NCI-H2196 treated with DMSO at 0.1 percent for 48 hours (cell line): ENCODE measurements around the gene RPF1.
"Not testable (repeated sequence)": the region's sequence is repeated elsewhere in the genome, so short reads cannot be mapped to it uniquely, and the experiment has no call there.

Experiments
- DNase-seq: peaks from one replicate; lab custom pipeline; 2025; ENCODE audit not compliant: unreplicated experiment; lab: John Stamatoyannopoulos, UW

Gene RPF1

GRCh38 chr1:84492726-84493125, 13.7 kb downstream of the RPF1 start:
- DNase-seq, result no peak

DNA sequence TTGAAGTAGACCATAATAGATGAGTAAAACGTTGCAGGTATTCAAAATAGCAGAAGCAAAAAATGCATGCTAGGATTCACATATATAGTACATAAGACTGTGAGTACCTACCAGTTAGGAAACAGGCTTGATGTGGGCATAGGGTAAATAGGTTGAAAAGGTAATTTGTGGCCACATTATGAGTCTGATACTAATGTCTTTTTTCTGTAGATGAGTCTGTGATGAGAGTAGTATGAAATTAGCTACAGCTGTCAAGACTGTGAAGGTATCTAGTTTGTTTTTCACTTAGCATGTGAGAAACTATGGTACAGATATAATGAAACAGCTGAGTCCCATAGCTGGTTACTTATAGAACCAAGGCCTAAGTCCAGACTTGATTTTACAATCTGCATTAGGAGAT, 14.7 kb downstream of the RPF1 start:
- no peak for DNase-seq

- no peak for DNase-seq
Observed at GRCh38 chr1:84496498-84496897, 17.4 kb downstream of the RPF1 start.

GRCh38 chr1:84497631-84498275, 18.7 kb downstream of the RPF1 start:
- no peak for DNase-seq

- no peak for DNase-seq
Observed at GRCh38 chr1:84502927-84503326, 23.9 kb downstream of the RPF1 start.

GRCh38 chr1:84504580-84505492, 25.8 kb downstream of the RPF1 start:
- no peak for DNase-seq

DNA sequence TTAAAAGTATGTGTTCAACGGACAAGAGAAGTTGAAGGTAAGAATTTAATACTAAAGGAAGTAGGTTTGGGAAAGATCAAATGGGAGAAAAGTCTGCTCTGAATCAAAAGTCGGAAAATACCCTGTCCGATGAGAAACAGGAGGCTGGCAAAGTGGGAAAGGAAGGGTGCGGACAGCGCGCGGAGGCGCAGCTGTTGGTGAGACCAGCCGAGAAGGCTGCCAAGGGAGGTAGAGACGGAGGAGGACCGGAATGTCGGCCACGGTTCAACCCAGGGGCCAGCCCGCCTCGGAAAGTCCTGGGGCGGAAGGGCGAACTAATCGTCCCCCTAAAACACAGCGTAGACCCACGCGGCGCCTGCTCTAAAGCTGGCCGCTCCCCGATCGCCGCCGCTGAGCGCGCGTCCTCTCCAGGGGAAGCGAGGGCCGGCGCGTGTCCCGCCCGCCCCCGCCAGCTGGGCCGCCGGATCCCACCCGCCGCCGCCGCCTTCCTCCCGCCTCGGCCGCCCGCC, 26.5 kb downstream of the RPF1 start:
- no peak for DNase-seq

DNA sequence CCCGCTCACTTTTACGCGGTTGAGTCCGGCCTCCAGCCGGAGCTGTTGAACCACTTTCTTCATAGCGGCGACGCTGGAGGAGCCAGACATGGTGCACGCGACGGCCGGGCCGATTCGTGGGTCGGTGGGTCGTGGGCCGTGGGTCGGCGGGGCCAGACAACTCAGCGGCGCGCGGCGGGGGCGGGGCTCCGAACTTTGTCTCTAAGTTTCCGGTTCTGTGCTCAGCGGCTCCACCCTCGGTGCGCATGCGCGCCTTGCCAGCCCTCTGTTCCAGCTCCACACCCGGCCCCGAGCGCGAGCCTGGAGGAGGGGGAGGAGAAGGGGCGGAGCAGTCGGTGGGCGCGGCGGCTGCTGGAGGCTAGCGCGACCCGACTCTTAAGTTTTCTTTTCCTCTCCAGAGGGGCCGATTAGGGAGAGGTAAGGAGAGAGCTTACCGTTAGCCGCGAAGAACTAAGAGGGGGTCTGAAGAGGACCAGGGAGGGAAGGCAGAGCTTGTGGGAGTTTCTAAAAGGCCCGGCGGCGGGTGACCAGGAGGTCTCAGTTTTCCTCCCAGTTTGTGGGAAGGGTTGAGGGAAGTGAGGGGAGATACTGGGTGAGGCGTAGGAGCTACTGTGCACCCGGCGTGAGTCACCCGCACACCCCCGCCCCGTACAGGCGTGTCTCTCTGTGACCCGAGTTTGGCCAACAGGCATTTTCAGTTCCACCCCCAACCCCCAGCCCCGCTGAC, 27.1 kb downstream of the RPF1 start, which contains the start of the genes GNG5 and SPATA1:
Gene GNG5, minus strand, starts transcription at position 580 of the 727 bp plus-strand sequence. Its CDS starts 490 bp downstream, at position 90.
Gene SPATA1, plus strand, starts transcription at position 385 of the 727 bp plus-strand sequence. CDS start 9,974 bp downstream, outside the sequence.
- peak; percentile 91 for DNase-seq

DNA sequence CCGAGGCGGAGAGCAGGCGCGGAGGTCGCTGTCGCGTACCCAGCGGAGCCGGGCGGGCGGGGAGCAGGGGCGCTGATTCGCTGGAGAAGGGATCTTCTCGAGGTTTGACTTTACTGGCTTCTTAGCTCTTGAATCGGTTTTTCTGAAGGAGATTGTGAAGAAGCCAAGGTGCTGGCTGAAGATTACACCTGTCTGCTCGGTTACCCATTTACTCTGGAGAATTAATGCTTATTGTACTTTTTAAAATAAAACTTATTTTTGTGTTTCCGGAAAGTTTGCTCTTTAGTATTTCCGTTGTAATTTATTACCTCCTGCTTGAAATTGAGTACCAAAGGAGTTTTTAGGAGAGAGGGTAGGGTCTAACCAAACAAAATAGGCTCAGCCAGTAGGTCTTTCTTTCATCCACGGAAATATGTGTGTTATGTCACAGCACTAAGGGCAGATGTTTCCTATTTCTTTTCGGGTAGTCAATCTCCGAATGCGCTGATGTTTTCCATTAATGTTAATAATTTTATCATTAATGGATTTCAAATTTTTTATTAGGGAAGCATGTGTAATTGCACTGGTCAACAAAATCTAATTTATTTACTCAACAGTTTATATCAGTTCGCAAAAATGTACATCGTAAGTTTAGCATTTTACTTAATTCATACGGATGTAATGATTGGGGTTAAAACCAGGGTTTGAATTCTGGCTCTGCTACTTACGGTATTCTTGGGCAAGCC, 27.8 kb downstream of the RPF1 start:
- DNase-seq, result no peak

DNA sequence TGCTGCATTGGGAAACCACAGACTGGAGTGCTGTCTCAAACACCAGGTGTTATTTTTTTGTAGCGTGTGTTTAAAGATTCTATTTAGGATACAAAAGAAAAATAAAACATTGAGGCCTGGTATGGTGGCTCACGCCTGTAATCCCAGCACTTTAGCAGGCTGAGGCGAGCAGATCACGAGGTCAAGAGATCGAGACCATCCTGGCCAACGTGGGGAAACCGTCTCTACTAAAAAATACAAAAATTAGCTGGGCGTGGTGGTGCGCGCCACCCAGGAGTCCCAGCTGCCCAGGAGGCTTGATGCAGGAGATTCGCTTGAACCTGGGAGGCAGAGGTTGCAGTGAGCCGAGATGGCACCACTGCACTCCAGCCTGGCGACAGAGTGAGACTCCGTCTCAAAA, 28.8 kb downstream of the RPF1 start:
- DNase-seq, result not testable (repeated sequence)

DNA sequence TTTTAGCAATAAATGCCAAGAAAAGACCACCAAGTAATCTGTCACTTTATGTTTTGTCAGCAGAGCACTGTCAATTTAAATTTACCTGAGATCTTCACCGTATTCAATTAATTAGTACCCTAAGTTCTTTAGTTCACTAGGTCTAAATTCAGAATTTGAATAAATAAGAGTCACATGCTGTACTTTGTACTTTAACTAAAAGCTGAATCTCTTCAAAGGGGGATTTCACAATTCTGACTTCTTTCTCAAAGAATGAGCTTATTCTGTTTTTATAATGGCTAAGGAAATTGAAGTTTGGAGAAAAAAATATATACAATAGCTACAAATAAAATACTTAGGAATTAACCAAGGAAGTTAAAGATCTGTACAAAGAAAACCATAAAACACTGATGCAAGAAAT, 29.4 kb downstream of the RPF1 start:
- DNase-seq, result no peak

- DNase-seq, result no peak
Observed at GRCh38 chr1:84509029-84509428, 30.0 kb downstream of the RPF1 start.

GRCh38 chr1:84510165-84510564, 31.1 kb downstream of the RPF1 start:
- DNase-seq, result no peak

GRCh38 chr1:84510668-84511067, 31.6 kb downstream of the RPF1 start:
- DNase-seq, result no peak

GRCh38 chr1:84524590-84524989, 45.5 kb downstream of the RPF1 start:
- DNase-seq, result no peak

- DNase-seq, result no peak
Observed at GRCh38 chr1:84525779-84526178, 46.7 kb downstream of the RPF1 start.

- DNase-seq, result no peak
Observed at GRCh38 chr1:84538599-84538998, 59.5 kb downstream of the RPF1 start.

- DNase-seq, result no peak
Observed at GRCh38 chr1:84539972-84540371, 60.9 kb downstream of the RPF1 start.

- DNase-seq, result no peak
Observed at GRCh38 chr1:84540759-84541158, 61.7 kb downstream of the RPF1 start.

- no peak for DNase-seq
Observed at GRCh38 chr1:84541679-84542078, 62.6 kb downstream of the RPF1 start.
